Right forelimb (tissue), 1 donor: ENCODE measurements around the gene DTX3L.

Source experiments
- DNase-seq: peaks from one replicate; pipeline ENCODE4 v3.0.0-alpha.2; 2018

Gene DTX3L

GRCh38 chr3:122608916-122609315 lies 44.8 kb downstream of the DTX3L start:
- no peak for DNase-seq

GRCh38 chr3:122609798-122610559 lies 45.8 kb downstream of the DTX3L start:
- DNase-seq, result no peak

- DNase-seq, result no peak
Measured at GRCh38 chr3:122612696-122613095, 48.6 kb downstream of the DTX3L start.

- no peak for DNase-seq
Measured at GRCh38 chr3:122615303-122615702, 51.2 kb downstream of the DTX3L start.

GRCh38 chr3:122618614-122619013 lies 54.5 kb downstream of the DTX3L start:
- DNase-seq, result no peak

- no peak for DNase-seq
Measured at GRCh38 chr3:122619040-122619439, 54.9 kb downstream of the DTX3L start.

GRCh38 chr3:122620399-122620798 lies 56.3 kb downstream of the DTX3L start:
- no peak for DNase-seq

- DNase-seq, result no peak
Measured at GRCh38 chr3:122621112-122621511, 57.0 kb downstream of the DTX3L start.

- DNase-seq, result no peak
Measured at GRCh38 chr3:122623031-122623829, 59.1 kb downstream of the DTX3L start.
